Measurements from ENCODE around the gene SPATA9.

SPATA9 gene

GRCh38 chr5:95672641-95673040 is 10.2 kb downstream of the SPATA9 start:
- no peaks in the 10 kb centered on the region for H3K4me1 Mint-ChIP-seq
- no peaks in the 10 kb centered on the region for H3K36me3 Mint-ChIP-seq
- ATAC-seq (ENCODE audit: low read depth) = no peak
- H3K9me3 Mint-ChIP-seq = no peaks in the 10 kb centered on the region
- peaks cover 2% of the 10 kb centered on the region for H3K27me3 Mint-ChIP-seq
- DNase-seq (ENCODE audit: low spot score in 2 of 2) = no peak
- no peak overlapping the region for H3K27ac Mint-ChIP-seq
- no peak overlapping the region for H3K4me3 Mint-ChIP-seq

- ATAC-seq (ENCODE audit: low read depth) (no peak), DNase-seq (ENCODE audit: low spot score in 2 of 2) (no peak)
- no peaks in the 10 kb centered on the region for H3K36me3 Mint-ChIP-seq
- no peaks in the 10 kb centered on the region for H3K4me1 Mint-ChIP-seq
- peaks cover under 1% of the 10 kb centered on the region for H3K27me3 Mint-ChIP-seq
- no peak overlapping the region for H3K27ac Mint-ChIP-seq
- no peak overlapping the region for H3K4me3 Mint-ChIP-seq
- no peaks in the 10 kb centered on the region for H3K9me3 Mint-ChIP-seq
Measured at GRCh38 chr5:95671826-95672225, 11.0 kb downstream of the SPATA9 start.

- Mint-ChIP-seq H3K9me3 (no peaks in the 10 kb centered on the region), H3K27me3 (no peaks in the 10 kb centered on the region), H3K36me3 (no peaks in the 10 kb centered on the region), H3K27ac (no peak overlapping the region), H3K4me1 (no peaks in the 10 kb centered on the region), H3K4me3 (no peak overlapping the region)
- ATAC-seq (ENCODE audit: low read depth) (no peak), DNase-seq (ENCODE audit: low spot score in 2 of 2) (no peak)
Measured at GRCh38 chr5:95670568-95670967, 12.2 kb downstream of the SPATA9 start.

GRCh38 chr5:95669985-95670384 is 12.8 kb downstream of the SPATA9 start:
- Mint-ChIP-seq H3K9me3 (no peaks in the 10 kb centered on the region), H3K27me3 (no peaks in the 10 kb centered on the region), H3K4me3 (no peak overlapping the region), H3K27ac (no peak overlapping the region), H3K4me1 (no peaks in the 10 kb centered on the region), H3K36me3 (no peaks in the 10 kb centered on the region)
- no peak for ATAC-seq (ENCODE audit: low read depth)
- DNase-seq (ENCODE audit: low spot score in 2 of 2) = no peak

GRCh38 chr5:95669540-95669939 is 13.3 kb downstream of the SPATA9 start:
- no peaks in the 10 kb centered on the region for H3K9me3 Mint-ChIP-seq
- H3K27ac Mint-ChIP-seq = no peak overlapping the region
- no peaks in the 10 kb centered on the region for H3K27me3 Mint-ChIP-seq
- H3K36me3 Mint-ChIP-seq = no peaks in the 10 kb centered on the region
- no peak overlapping the region for H3K4me3 Mint-ChIP-seq
- no peaks in the 10 kb centered on the region for H3K4me1 Mint-ChIP-seq
- DNase-seq (ENCODE audit: low spot score in 2 of 2) = no peak
- no peak for ATAC-seq (ENCODE audit: low read depth)

GRCh38 chr5:95668728-95669127 is 14.1 kb downstream of the SPATA9 start:
- Mint-ChIP-seq H3K4me3 (no peak overlapping the region), H3K9me3 (no peaks in the 10 kb centered on the region), H3K27me3 (no peaks in the 10 kb centered on the region), H3K27ac (no peak overlapping the region), H3K36me3 (no peaks in the 10 kb centered on the region), H3K4me1 (peaks cover 3% of the 10 kb centered on the region)
- ATAC-seq (ENCODE audit: low read depth) = no peak
- DNase-seq (ENCODE audit: low spot score in 2 of 2) = no peak

- no peak overlapping the region for H3K4me3 Mint-ChIP-seq
- no peaks in the 10 kb centered on the region for H3K27me3 Mint-ChIP-seq
- no peaks in the 10 kb centered on the region for H3K36me3 Mint-ChIP-seq
Measured at GRCh38 chr5:95668216-95668615, 14.6 kb downstream of the SPATA9 start.

GRCh38 chr5:95667678-95668077 is 15.1 kb downstream of the SPATA9 start:
- Mint-ChIP-seq H3K27ac (no peak overlapping the region), H3K4me1 (peaks cover 3% of the 10 kb centered on the region), H3K4me3 (no peak overlapping the region), H3K36me3 (no peaks in the 10 kb centered on the region), H3K27me3 (no peaks in the 10 kb centered on the region), H3K9me3 (no peaks in the 10 kb centered on the region)
- ATAC-seq (ENCODE audit: low read depth) (no peak), DNase-seq (ENCODE audit: low spot score in 2 of 2) (no peak)

More at GRCh38 chr5:95668216-95668615, 14.6 kb downstream of the SPATA9 start:
- Mint-ChIP-seq H3K27ac (no peak overlapping the region), H3K4me1 (peaks cover 3% of the 10 kb centered on the region), H3K9me3 (no peaks in the 10 kb centered on the region)
- DNase-seq (ENCODE audit: low spot score in 2 of 2) = no peak
- ATAC-seq (ENCODE audit: low read depth) = no peak

GRCh38 chr5:95667061-95667618 is 15.7 kb downstream of the SPATA9 start:
- H3K27me3 Mint-ChIP-seq = no peaks in the 10 kb centered on the region
- no peak for DNase-seq (ENCODE audit: low spot score in 2 of 2)
- H3K36me3 Mint-ChIP-seq = no peaks in the 10 kb centered on the region
- H3K27ac Mint-ChIP-seq = no peak overlapping the region
- no peak for ATAC-seq (ENCODE audit: low read depth)
- H3K9me3 Mint-ChIP-seq = no peaks in the 10 kb centered on the region
- peaks cover 3% of the 10 kb centered on the region for H3K4me1 Mint-ChIP-seq
- H3K4me3 Mint-ChIP-seq = no peak overlapping the region

- Mint-ChIP-seq H3K4me3 (no peak overlapping the region), H3K9me3 (no peaks in the 10 kb centered on the region), H3K36me3 (no peaks in the 10 kb centered on the region), H3K27ac (no peak overlapping the region), H3K27me3 (no peaks in the 10 kb centered on the region), H3K4me1 (peaks cover 3% of the 10 kb centered on the region)
- DNase-seq (ENCODE audit: low spot score in 2 of 2) (peak in 1 of 2 donors; percentile 30), ATAC-seq (ENCODE audit: low read depth) (no peak)
Measured at GRCh38 chr5:95664204-95664786, 18.5 kb downstream of the SPATA9 start.

- H3K4me3 Mint-ChIP-seq = no peak overlapping the region
- H3K27me3 Mint-ChIP-seq = no peaks in the 10 kb centered on the region
- DNase-seq (ENCODE audit: low spot score in 2 of 2) (no peak), ATAC-seq (ENCODE audit: low read depth) (no peak)
- peaks cover 3% of the 10 kb centered on the region for H3K4me1 Mint-ChIP-seq
- peaks cover 3% of the 10 kb centered on the region for H3K36me3 Mint-ChIP-seq
- no peaks in the 10 kb centered on the region for H3K9me3 Mint-ChIP-seq
- no peak overlapping the region for H3K27ac Mint-ChIP-seq
Measured at GRCh38 chr5:95662946-95663345, 19.8 kb downstream of the SPATA9 start.

- peaks cover 3% of the 10 kb centered on the region for H3K4me1 Mint-ChIP-seq
- H3K9me3 Mint-ChIP-seq = no peaks in the 10 kb centered on the region
- ATAC-seq (ENCODE audit: low read depth) = no peak
- no peak overlapping the region for H3K4me3 Mint-ChIP-seq
- DNase-seq (ENCODE audit: low spot score in 2 of 2) = no peak
- no peaks in the 10 kb centered on the region for H3K27me3 Mint-ChIP-seq
- peaks cover 3% of the 10 kb centered on the region for H3K36me3 Mint-ChIP-seq
- H3K27ac Mint-ChIP-seq = no peak overlapping the region
Measured at GRCh38 chr5:95660060-95660459, 22.7 kb downstream of the SPATA9 start.

- no peak for DNase-seq (ENCODE audit: low spot score in 2 of 2)
- no peaks in the 10 kb centered on the region for H3K27me3 Mint-ChIP-seq
- no peak overlapping the region for H3K4me3 Mint-ChIP-seq
- H3K27ac Mint-ChIP-seq = no peak overlapping the region
- peaks cover 10% of the 10 kb centered on the region for H3K36me3 Mint-ChIP-seq
- no peaks in the 10 kb centered on the region for H3K9me3 Mint-ChIP-seq
- no peaks in the 10 kb centered on the region for H3K4me1 Mint-ChIP-seq
- no peak for ATAC-seq (ENCODE audit: low read depth)
Measured at GRCh38 chr5:95655575-95655974, 27.2 kb downstream of the SPATA9 start.

GRCh38 chr5:95654196-95654595 is 28.6 kb downstream of the SPATA9 start:
- Mint-ChIP-seq H3K36me3 (peaks cover 9% of the 10 kb centered on the region), H3K27ac (no peak overlapping the region), H3K4me1 (no peaks in the 10 kb centered on the region), H3K4me3 (no peak overlapping the region), H3K9me3 (no peaks in the 10 kb centered on the region), H3K27me3 (no peaks in the 10 kb centered on the region)
- DNase-seq (ENCODE audit: low spot score in 2 of 2) (no peak), ATAC-seq (ENCODE audit: low read depth) (no peak)

- DNase-seq (ENCODE audit: low spot score in 2 of 2) (no peak), ATAC-seq (ENCODE audit: low read depth) (no peak)
- Mint-ChIP-seq H3K36me3 (peaks cover 8% of the 10 kb centered on the region), H3K27me3 (no peaks in the 10 kb centered on the region), H3K4me1 (no peaks in the 10 kb centered on the region), H3K9me3 (no peaks in the 10 kb centered on the region), H3K4me3 (no peak overlapping the region), H3K27ac (no peak overlapping the region)
Measured at GRCh38 chr5:95652849-95653248, 29.9 kb downstream of the SPATA9 start.
